ENCODE measurements around the gene CUBN.

The CUBN gene

GRCh38 chr10:16894821-16895220 lies 234.8 kb downstream of the CUBN start:
- Mint-ChIP-seq H3K27me3 (peaks cover 0 to 16% of the 10 kb centered on the region in 2 donors), H3K4me1 (peaks cover 5 to 16% of the 10 kb centered on the region in 2 donors), H3K4me3 (no peak overlapping the region), H3K36me3 (peaks cover 4 to 15% of the 10 kb centered on the region in 2 donors), H3K9me3 (peaks cover 7 to 10% of the 10 kb centered on the region in 2 donors), H3K27ac (no peak overlapping the region)
- no peak for ATAC-seq (replicated peaks)
- no peak for DNase-seq

- ATAC-seq (replicated peaks), result no peak
- Mint-ChIP-seq H3K9me3 (peaks cover 7 to 10% of the 10 kb centered on the region in 2 donors), H3K27ac (no peak overlapping the region), H3K36me3 (peaks cover 4 to 15% of the 10 kb centered on the region in 2 donors), H3K27me3 (peaks cover 0 to 16% of the 10 kb centered on the region in 2 donors), H3K4me1 (peaks cover 8 to 24% of the 10 kb centered on the region in 2 donors), H3K4me3 (no peak overlapping the region)
- DNase-seq, result no peak
Observed at GRCh38 chr10:16893664-16894063, 235.9 kb downstream of the CUBN start.

DNA sequence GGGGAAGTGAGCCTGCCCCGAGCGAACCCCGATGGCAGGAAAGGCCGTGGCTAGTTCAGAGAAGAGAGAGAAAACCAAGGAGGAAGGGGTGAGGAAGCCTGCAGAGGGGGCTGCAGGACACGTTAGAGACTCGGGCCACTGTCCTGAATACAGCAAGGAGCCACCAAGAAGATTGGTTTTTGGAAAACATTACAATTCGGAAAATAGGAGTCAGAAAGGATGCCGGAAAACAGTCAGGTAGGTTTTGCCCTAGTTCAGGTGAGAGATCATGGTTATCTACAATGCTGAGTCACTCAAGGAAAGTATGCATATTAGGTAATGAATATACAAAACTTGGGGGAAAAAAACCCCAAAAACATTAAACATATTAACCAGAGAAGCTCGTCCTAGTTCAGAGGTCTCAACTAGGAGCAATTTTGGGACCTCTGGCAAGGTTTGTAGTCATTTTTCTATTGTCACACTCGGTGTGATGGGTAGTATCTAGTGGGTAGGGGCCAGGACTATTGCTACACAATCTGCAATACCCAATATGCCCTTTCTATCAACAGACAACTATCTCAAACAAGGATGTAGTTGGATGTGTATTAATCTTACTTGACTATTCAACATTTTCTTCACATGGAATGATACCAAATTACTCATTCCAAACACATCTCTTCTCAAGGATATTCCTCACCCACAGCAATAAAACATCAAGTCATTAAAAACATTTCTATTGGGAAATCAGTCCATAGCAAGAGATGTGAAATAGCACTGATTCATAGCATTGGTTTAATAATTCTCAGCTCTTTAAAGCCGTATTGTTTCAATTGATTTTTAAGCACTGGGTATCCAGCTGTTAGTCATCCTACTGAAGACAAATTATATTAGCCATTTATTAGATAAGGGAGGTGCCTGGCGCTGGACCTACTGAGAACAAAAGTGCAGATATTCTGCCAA lies 238.0 kb downstream of the CUBN start:
- peak overlapping the region; percentile 93 for H3K27ac Mint-ChIP-seq
- ATAC-seq (replicated peaks), result peak; percentile 86 to 87

GRCh38 chr10:16890691-16891090 lies 238.9 kb downstream of the CUBN start:
- Mint-ChIP-seq H3K4me1 (peaks cover 8 to 24% of the 10 kb centered on the region in 2 donors), H3K27me3 (peaks cover 6 to 16% of the 10 kb centered on the region in 2 donors), H3K9me3 (peaks cover 4% of the 10 kb centered on the region in 2 donors), H3K4me3 (peak overlapping the region in 1 of 2 donors; percentile 80), H3K27ac (no peak overlapping the region), H3K36me3 (peaks cover 0 to 4% of the 10 kb centered on the region in 2 donors)
- DNase-seq, result no peak
- ATAC-seq (replicated peaks), result no peak

More for the DNA sequence above, 238.0 kb downstream of the CUBN start:
- peaks cover 8 to 24% of the 10 kb centered on the region in 2 donors for H3K4me1 Mint-ChIP-seq
- DNase-seq, result peak; percentile 40
- H3K27me3 Mint-ChIP-seq, result peaks cover 6 to 16% of the 10 kb centered on the region in 2 donors
- H3K36me3 Mint-ChIP-seq, result peaks cover 3 to 10% of the 10 kb centered on the region in 2 donors
- H3K4me3 Mint-ChIP-seq, result peak overlapping the region; percentile 80 to 86
- peaks cover 7 to 9% of the 10 kb centered on the region in 2 donors for H3K9me3 Mint-ChIP-seq

- H3K27ac Mint-ChIP-seq, result no peak overlapping the region
- no peak for DNase-seq
- H3K4me1 Mint-ChIP-seq, result peaks cover 8 to 24% of the 10 kb centered on the region in 2 donors
- H3K9me3 Mint-ChIP-seq, result no peaks in the 10 kb centered on the region
- no peak overlapping the region for H3K4me3 Mint-ChIP-seq
- H3K36me3 Mint-ChIP-seq, result no peaks in the 10 kb centered on the region
- no peak for ATAC-seq (replicated peaks)
- peaks cover 6 to 16% of the 10 kb centered on the region in 2 donors for H3K27me3 Mint-ChIP-seq
Observed at GRCh38 chr10:16887565-16887964, 242.0 kb downstream of the CUBN start.

DNA sequence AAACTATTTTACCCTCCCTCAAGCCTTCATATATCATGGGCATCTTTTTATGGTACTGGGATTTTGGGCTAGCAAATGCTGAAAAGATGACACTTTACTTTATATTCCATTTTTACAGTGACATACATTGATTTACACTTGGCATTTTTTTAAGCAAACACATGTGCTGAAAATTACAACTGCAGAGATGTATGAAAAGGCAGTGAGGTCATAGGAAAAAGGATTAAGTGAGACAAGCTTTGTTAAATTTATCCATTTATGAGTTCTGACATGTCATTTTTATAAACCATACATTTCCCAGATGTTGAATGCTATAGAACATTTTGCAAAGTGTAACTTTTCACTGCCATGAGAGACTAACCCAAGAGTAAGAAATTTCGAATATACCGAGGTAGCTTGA lies 243.6 kb downstream of the CUBN start:
- no peak overlapping the region for H3K27ac Mint-ChIP-seq
- H3K27me3 Mint-ChIP-seq, result peaks cover 6 to 11% of the 10 kb centered on the region in 2 donors
- H3K4me1 Mint-ChIP-seq, result peaks cover 4 to 15% of the 10 kb centered on the region in 2 donors
- H3K4me3 Mint-ChIP-seq, result no peak overlapping the region
- ATAC-seq (replicated peaks) (no peak), DNase-seq (no peak)
- H3K36me3 Mint-ChIP-seq, result no peaks in the 10 kb centered on the region
- no peaks in the 10 kb centered on the region for H3K9me3 Mint-ChIP-seq

DNA sequence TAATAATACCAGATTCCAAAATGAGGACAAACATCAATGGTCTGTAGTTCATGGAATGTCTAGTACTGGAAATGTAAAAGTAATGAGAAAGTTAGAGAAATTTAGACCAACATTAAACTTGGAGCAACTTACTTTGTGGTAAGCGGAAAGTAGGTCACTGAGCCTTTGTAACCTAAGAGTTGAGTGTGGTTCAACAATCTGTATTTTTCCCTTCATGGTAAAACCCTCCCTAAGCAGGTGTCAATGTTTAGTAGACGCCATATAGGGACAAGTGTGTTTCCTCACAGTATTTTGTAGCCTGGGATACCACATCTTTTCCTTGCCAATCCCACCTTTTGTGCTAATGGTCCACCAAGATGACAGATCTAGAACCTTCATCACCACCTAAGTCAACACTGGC lies 245.1 kb downstream of the CUBN start:
- peaks cover 0 to 6% of the 10 kb centered on the region in 2 donors for H3K27me3 Mint-ChIP-seq

DNA sequence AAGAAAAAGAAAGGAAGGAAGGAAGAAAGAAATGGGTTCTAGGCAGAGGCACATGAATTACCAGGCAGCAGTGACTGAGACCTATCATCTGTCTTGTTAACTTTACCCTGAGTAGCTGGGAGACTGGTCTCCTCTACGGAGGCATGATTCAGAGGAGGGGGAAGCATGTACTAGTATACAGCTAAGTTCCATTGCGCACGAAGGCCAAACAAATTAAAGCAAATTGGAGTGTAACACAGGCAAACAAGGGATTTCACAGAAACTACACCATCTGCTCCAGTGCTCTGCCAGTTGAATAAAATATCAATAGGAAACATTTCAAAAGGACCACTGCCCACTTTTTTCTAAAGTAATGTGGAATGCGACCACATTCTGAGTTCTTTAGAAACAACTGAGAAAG lies 246.5 kb downstream of the CUBN start:
- Mint-ChIP-seq H3K27me3 (peaks cover 0 to 6% of the 10 kb centered on the region in 2 donors), H3K9me3 (no peaks in the 10 kb centered on the region), H3K36me3 (no peaks in the 10 kb centered on the region), H3K4me1 (no peaks in the 10 kb centered on the region), H3K4me3 (no peak overlapping the region), H3K27ac (no peak overlapping the region)
- DNase-seq, result no peak
- no peak for ATAC-seq (replicated peaks)

More for the DNA sequence above, 245.1 kb downstream of the CUBN start:
- Mint-ChIP-seq H3K27ac (no peak overlapping the region), H3K4me3 (no peak overlapping the region), H3K36me3 (no peaks in the 10 kb centered on the region), H3K4me1 (peaks cover 3 to 5% of the 10 kb centered on the region in 2 donors), H3K9me3 (no peaks in the 10 kb centered on the region)
- DNase-seq (no peak), ATAC-seq (replicated peaks) (no peak)

GRCh38 chr10:16870331-16870730 lies 259.3 kb downstream of the CUBN start:
- Mint-ChIP-seq H3K27me3 (peaks cover 0 to 6% of the 10 kb centered on the region in 2 donors), H3K9me3 (peaks cover 3 to 4% of the 10 kb centered on the region in 2 donors), H3K27ac (no peak overlapping the region), H3K36me3 (peaks cover 3 to 14% of the 10 kb centered on the region in 2 donors), H3K4me3 (no peak overlapping the region), H3K4me1 (no peaks in the 10 kb centered on the region)
- DNase-seq (no peak), ATAC-seq (replicated peaks) (no peak)

DNA sequence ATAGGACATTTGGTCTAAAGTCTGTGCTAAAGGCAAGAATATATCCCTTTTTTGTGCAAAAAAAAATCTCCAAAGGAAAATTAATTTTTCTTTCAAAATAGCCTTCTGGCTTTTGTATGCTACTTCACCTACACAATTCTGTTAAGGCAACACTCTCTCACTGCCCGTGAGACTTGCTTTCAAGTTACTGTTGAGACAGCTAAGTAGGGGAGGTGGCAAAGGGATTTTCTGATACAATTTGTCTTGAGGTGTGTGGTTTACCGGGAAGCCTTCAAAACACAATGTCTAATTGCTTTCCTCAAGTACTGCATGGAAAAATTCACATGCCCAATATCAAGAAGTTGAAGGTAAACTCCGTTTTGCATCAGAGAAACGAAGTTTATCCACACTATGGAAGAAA lies 261.6 kb downstream of the CUBN start:
- Mint-ChIP-seq H3K4me1 (no peaks in the 10 kb centered on the region), H3K27me3 (peaks cover 0 to 6% of the 10 kb centered on the region in 2 donors), H3K36me3 (peaks cover 3 to 12% of the 10 kb centered on the region in 2 donors), H3K9me3 (peaks cover 3 to 4% of the 10 kb centered on the region in 2 donors), H3K27ac (no peak overlapping the region), H3K4me3 (no peak overlapping the region)
- DNase-seq, result no peak
- ATAC-seq (replicated peaks), result no peak

DNA sequence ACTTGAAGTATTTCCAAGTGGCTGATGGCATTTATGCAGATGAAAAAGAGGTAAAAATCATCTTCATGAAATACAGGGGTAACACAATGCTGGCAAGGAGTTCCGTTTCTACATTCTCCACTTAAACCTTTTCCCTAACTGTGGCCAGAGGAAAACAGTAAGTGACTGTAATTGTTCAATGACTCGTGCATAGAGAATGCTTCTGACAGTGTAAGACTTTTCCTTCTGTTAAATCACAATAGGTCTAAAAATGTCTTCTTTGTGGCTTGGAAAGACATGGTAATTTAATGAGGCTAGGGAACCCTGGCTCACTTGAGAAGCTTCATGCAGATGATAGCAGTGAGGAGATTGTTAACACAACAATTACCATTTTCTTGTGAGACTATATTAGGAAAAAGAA lies 262.1 kb downstream of the CUBN start:
- H3K27ac Mint-ChIP-seq, result no peak overlapping the region
- H3K4me1 Mint-ChIP-seq, result no peaks in the 10 kb centered on the region
- DNase-seq, result no peak
- H3K36me3 Mint-ChIP-seq, result peaks cover 3 to 12% of the 10 kb centered on the region in 2 donors
- no peak overlapping the region for H3K4me3 Mint-ChIP-seq
- H3K9me3 Mint-ChIP-seq, result peaks cover 3 to 4% of the 10 kb centered on the region in 2 donors
- no peak for ATAC-seq (replicated peaks)
- peaks cover 0 to 6% of the 10 kb centered on the region in 2 donors for H3K27me3 Mint-ChIP-seq

GRCh38 chr10:16866541-16867275 lies 262.9 kb downstream of the CUBN start:
- H3K4me1 Mint-ChIP-seq, result no peaks in the 10 kb centered on the region
- H3K9me3 Mint-ChIP-seq, result peaks cover 3 to 4% of the 10 kb centered on the region in 2 donors
- peaks cover 0 to 6% of the 10 kb centered on the region in 2 donors for H3K27me3 Mint-ChIP-seq
- H3K4me3 Mint-ChIP-seq, result no peak overlapping the region
- no peak overlapping the region for H3K27ac Mint-ChIP-seq
- H3K36me3 Mint-ChIP-seq, result peaks cover 3 to 12% of the 10 kb centered on the region in 2 donors
- DNase-seq (no peak), ATAC-seq (replicated peaks) (no peak)

DNA sequence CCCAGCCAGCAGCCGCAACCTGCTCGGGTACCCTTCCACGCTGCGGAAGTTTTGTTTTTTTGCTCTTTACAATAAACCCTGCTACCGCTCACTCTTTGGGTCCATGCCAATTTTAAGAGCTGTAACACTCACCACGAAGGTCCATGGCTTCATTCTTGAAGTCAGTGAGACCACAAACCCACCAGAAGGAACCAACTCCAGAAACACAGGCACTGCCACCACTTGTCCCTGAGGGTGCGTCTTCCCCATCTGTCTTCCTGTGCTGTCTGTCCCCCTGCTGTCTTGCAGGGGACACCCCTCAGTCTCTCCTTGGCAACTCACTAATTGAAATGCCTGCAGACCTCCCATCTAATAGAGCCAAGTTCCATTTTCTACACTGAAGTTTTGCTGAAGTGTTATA lies 263.8 kb downstream of the CUBN start:
- no peak for ATAC-seq (replicated peaks)
- Mint-ChIP-seq H3K4me1 (no peaks in the 10 kb centered on the region), H3K4me3 (no peak overlapping the region), H3K36me3 (peaks cover 3 to 12% of the 10 kb centered on the region in 2 donors), H3K9me3 (peaks cover 3 to 7% of the 10 kb centered on the region in 2 donors), H3K27me3 (peaks cover 0 to 6% of the 10 kb centered on the region in 2 donors), H3K27ac (no peak overlapping the region)
- DNase-seq, result no peak

DNA sequence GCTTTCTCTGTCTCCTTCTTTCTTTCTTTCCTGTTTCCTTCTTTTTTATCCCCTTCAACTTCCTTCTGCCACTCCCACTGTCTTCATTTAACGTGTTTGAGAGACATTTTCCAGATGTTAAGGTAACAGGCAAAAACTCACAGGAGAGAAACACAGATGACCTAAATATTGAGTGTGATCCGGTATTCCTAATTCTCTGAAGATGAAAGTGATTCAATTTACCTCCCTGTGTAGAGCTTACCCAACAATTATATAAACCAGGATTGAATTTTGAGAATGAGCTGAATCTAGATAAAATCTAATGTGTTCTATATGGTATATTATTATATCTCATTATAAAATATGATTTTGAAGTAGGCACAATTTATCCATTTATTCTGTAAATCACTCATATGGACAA lies 265.8 kb downstream of the CUBN start:
- peaks cover 0 to 6% of the 10 kb centered on the region in 2 donors for H3K27me3 Mint-ChIP-seq
- no peak for ATAC-seq (replicated peaks)

More for the DNA sequence above, 265.8 kb downstream of the CUBN start:
- Mint-ChIP-seq H3K27ac (no peak overlapping the region), H3K9me3 (peaks cover 4 to 9% of the 10 kb centered on the region in 2 donors), H3K4me1 (no peaks in the 10 kb centered on the region), H3K36me3 (peaks cover 3 to 12% of the 10 kb centered on the region in 2 donors), H3K4me3 (no peak overlapping the region)
- no peak for DNase-seq
